Osteocyte (in vitro differentiated cells): ENCODE data around the gene PPOX. TPM values are rescaled to one million over a fixed set of nuclear protein-coding genes. Genes with fewer than 3 reads are reported as not detected.

Experiments used
- DNase-seq: peaks from one replicate; pipeline ENCODE4 v3.0.0; 2021; ENCODE audit warnings: mixed read lengths; ENCODE audit not compliant: unreplicated experiment; ENCODE audit errors: extremely low spot score
- H3K27ac Mint-ChIP-seq: one replicate; pipeline ENCODE4 v1.8.0; 2021; ENCODE audit warnings: mild to moderate bottlenecking, mixed read lengths; ENCODE audit not compliant: unreplicated experiment
- H3K27me3 Mint-ChIP-seq: one replicate; pipeline ENCODE4 v1.8.0; 2021; ENCODE audit warnings: mixed read lengths; ENCODE audit not compliant: unreplicated experiment
- H3K36me3 Mint-ChIP-seq: one replicate; pipeline ENCODE4 v1.8.0; 2021; ENCODE audit warnings: mixed read lengths; ENCODE audit not compliant: unreplicated experiment
- H3K4me1 Mint-ChIP-seq: one replicate; pipeline ENCODE4 v1.8.0; 2021; ENCODE audit warnings: mixed read lengths; ENCODE audit not compliant: unreplicated experiment
- H3K4me3 Mint-ChIP-seq: one replicate; pipeline ENCODE4 v1.8.0; 2021; ENCODE audit warnings: mild to moderate bottlenecking, moderate library complexity, mixed read lengths; ENCODE audit not compliant: unreplicated experiment
- H3K9me3 Mint-ChIP-seq: one replicate; pipeline ENCODE4 v1.8.0; 2021; ENCODE audit warnings: mixed read lengths; ENCODE audit not compliant: unreplicated experiment
- CTCF ChIP-seq: fragments of 200-600 bp; sonication (generic); IDR thresholded peaks from 2 replicates; pipeline ENCODE4 v1.5.0; 2021; ENCODE audit warnings: antibody characterized with exemption, mild to moderate bottlenecking, moderate library complexity
- total RNA-seq: library from RNA; stranded (reverse); gene quantifications from 2 replicates; pipeline ENCODE4 v1.2.1, GENCODE V29; 2021

Gene PPOX
- total RNA-seq, 1 donor from 2014 or later = 37.9 TPM

- H3K27me3 Mint-ChIP-seq = no peaks in the 10 kb centered on the region
- H3K9me3 Mint-ChIP-seq = no peaks in the 10 kb centered on the region
- peaks cover 29% of the 10 kb centered on the region for H3K4me1 Mint-ChIP-seq
- no peak overlapping the region for H3K27ac Mint-ChIP-seq
- H3K36me3 Mint-ChIP-seq = peaks cover 37% of the 10 kb centered on the region
- H3K4me3 Mint-ChIP-seq = no peak overlapping the region
- TF ChIP-seq CTCF = no peak
- no peak for DNase-seq
Measured at GRCh38 chr1:161121834-161122233, 44.4 kb upstream of the PPOX start.

- peaks cover 20% of the 10 kb centered on the region for H3K4me1 Mint-ChIP-seq
- H3K9me3 Mint-ChIP-seq = no peaks in the 10 kb centered on the region
- no peak overlapping the region for H3K4me3 Mint-ChIP-seq
- no peaks in the 10 kb centered on the region for H3K27me3 Mint-ChIP-seq
- TF ChIP-seq CTCF = no peak
- peaks cover 44% of the 10 kb centered on the region for H3K36me3 Mint-ChIP-seq
- no peak for DNase-seq
- H3K27ac Mint-ChIP-seq = no peak overlapping the region
Measured at GRCh38 chr1:161122967-161123366, 43.3 kb upstream of the PPOX start.

DNA sequence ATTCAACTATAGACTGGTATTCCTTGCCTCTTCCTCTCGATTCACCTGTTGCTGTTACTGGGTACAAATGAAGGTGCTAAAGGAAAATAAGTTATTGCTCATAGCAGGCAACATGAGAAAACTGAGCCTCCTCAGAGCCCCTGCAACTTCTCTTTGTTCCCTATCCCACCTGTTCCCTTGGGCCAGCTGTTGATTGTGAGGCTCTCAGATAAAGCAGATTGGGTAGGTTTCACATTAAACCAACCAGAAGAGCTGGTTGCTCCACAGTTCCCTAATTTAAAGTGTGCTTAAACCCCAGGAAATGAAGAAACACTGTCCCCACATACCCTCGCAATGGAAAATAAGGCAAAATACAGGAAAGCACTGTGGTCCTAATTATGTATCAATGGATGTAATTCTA, 38.6 kb upstream of the PPOX start:
- no peak for DNase-seq
- Mint-ChIP-seq H3K27me3 (no peaks in the 10 kb centered on the region), H3K36me3 (peaks cover 36% of the 10 kb centered on the region), H3K4me3 (no peak overlapping the region), H3K4me1 (peaks cover 24% of the 10 kb centered on the region), H3K9me3 (no peaks in the 10 kb centered on the region), H3K27ac (no peak overlapping the region)
- no peak for TF ChIP-seq CTCF

DNA sequence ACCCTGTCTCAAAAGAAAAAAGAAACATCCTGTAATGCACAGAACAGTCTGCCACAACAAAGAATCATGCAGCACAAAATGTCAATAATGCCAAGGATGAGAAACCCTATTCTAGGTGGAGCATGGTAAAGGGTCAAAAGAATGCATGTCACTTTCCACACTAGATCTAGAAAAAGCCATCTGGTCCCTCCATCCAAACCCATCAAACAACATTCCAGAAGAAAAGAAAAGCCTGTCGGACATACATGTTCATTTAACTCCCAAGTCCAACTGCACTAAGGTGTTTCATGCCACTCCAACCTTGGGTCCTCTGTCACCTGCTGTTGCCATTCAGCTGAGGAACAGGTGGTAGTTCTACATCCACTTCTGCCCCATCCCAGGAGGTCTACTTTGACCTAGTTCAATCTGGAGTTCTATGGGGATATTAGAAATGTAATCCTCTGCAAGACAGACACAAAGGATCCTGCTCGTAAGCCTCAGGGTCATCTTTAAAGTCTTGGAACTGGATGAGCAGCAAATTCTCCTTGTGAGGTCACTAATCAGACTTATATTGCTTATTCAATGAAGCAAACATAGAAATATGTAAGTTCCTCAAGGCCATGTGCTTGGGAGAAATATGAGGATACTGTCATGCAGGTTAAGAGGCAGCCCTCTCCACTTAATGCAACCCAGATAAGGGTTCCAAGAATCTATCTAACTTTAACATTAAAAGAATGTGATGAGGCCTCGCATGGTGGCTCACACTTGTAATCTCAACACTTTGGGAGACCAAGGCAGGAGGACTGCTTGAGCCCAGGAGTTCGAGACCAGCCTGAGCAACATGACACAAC, 37.4 kb upstream of the PPOX start:
- no peak overlapping the region for H3K27ac Mint-ChIP-seq
- H3K36me3 Mint-ChIP-seq = peaks cover 31% of the 10 kb centered on the region
- H3K9me3 Mint-ChIP-seq = no peaks in the 10 kb centered on the region
- no peak for TF ChIP-seq CTCF
- no peak for DNase-seq
- peaks cover 24% of the 10 kb centered on the region for H3K4me1 Mint-ChIP-seq
- H3K4me3 Mint-ChIP-seq = no peak overlapping the region
- H3K27me3 Mint-ChIP-seq = no peaks in the 10 kb centered on the region

- no peak overlapping the region for H3K27ac Mint-ChIP-seq
- H3K4me1 Mint-ChIP-seq = peaks cover 24% of the 10 kb centered on the region
- H3K36me3 Mint-ChIP-seq = peaks cover 26% of the 10 kb centered on the region
- no peak for DNase-seq
- H3K4me3 Mint-ChIP-seq = no peak overlapping the region
- no peak for TF ChIP-seq CTCF
- H3K9me3 Mint-ChIP-seq = no peaks in the 10 kb centered on the region
- H3K27me3 Mint-ChIP-seq = no peaks in the 10 kb centered on the region
Measured at GRCh38 chr1:161130266-161130665, 36.0 kb upstream of the PPOX start.
